Measurements from ENCODE around the gene SLC35F1.
"Not testable (repeated sequence)": the region's sequence is repeated elsewhere in the genome, so short reads cannot be mapped to it uniquely, and the experiment has no call there.

Gene SLC35F1

DNA sequence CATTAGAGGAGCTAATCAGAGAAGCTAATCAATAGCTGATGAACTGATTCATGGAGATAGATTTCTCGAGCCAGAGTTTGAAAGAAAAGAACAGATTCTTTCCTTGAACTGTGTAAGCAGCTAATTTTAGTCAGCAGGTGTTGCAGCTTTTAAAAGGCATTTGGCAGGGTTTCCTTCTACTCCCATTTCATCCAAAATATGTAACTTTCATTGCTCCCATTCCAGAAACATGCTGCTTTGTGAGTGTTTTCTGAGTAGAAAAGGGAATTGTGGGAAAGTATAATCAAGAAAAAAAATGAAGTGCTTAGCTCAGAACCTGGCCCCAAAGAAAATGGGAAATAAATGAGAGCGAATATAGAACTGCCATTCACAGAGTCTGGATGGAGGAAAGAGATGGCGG, 20.8 kb downstream of the SLC35F1 start:
- no peak for DNase-seq (ENCODE audit: low read depth in 2 of 2)

GRCh38 chr6:117928833-117929232, 21.8 kb downstream of the SLC35F1 start:
- DNase-seq (ENCODE audit: low read depth in 2 of 2), result no peak

GRCh38 chr6:117929501-117929900, 22.4 kb downstream of the SLC35F1 start:
- no peak for DNase-seq (ENCODE audit: low read depth in 2 of 2)

DNA sequence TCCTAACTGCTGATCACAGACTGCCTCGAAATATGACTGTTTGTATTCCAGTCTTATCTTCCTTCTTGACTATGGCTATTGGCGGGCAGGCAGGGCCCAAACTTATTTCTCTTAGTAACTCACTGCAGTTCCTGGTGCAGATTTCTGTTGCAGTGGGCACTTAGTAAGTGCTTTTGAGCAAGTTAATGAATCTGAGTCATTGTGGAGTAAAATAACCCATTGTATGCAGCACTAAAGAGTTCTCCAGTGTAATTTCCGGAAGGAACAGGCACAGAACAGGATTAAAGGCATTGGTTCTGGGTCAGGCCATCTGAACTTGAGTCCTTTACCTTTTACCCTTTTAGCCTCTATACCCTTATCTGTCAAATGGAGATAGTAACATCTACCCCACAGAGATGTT, 23.6 kb downstream of the SLC35F1 start:
- DNase-seq (ENCODE audit: low read depth in 2 of 2), result no peak

GRCh38 chr6:117932001-117932400, 24.9 kb downstream of the SLC35F1 start:
- no peak for DNase-seq (ENCODE audit: low read depth in 2 of 2)

- no peak for DNase-seq (ENCODE audit: low read depth in 2 of 2)
These were observed 25.6 kb downstream of the SLC35F1 start for GRCh38 chr6:117932676-117933075.

DNA sequence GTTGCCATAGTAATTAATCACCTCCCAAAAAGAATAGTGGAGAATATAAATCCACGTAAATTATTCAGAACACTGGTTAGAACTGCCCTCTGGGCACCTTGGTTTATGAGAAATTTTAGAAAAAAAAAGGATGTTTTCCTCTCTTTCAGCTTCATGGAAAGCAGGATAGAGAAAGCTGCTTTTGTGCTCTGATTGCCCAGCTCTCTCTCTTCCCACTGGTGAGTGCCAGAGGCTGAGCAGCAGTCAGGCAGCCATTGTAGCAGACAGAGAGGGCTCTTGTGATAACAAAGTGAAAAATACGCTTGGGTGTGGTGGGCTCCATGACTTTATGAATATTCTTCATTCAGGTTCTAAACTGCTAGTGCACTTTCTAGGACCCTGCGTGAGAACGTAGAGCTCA, 26.4 kb downstream of the SLC35F1 start:
- no peak for DNase-seq (ENCODE audit: low read depth in 2 of 2)

GRCh38 chr6:117938311-117938995, 31.4 kb downstream of the SLC35F1 start:
- DNase-seq (ENCODE audit: low read depth in 2 of 2), result no peak

- no peak for DNase-seq (ENCODE audit: low read depth in 2 of 2)
These were observed 40.2 kb downstream of the SLC35F1 start for GRCh38 chr6:117947234-117947633.

GRCh38 chr6:117951783-117952182, 44.7 kb downstream of the SLC35F1 start:
- DNase-seq (ENCODE audit: low read depth in 2 of 2), result no peak

DNA sequence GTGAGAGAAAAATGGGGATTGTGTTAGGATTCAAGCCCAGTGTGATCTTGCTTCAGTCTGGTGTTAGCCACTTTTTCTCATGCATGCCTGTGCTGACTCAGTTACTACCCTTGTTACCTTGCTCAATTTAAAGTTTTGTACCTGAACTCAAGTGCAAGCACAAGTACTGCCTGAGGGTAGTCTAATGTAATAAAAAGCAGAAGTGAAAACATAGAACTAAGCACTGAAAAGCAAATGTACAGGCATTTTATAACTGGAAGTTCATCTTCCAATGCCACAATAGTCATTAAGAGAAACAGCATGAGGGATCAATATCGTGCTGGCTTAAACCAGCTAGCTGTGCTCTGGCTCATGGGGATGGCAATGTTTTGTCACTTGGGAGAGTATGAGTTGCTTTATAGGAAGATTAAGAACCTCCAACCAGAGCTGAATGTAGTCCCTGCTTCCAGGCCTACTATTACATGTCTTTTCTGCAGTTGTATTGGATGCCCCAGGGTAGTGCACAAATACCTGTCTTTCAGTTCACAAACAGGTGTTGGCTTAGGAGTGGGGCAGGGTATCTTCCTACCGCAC, 48.7 kb downstream of the SLC35F1 start:
- no peak for DNase-seq (ENCODE audit: low read depth in 2 of 2)

DNA sequence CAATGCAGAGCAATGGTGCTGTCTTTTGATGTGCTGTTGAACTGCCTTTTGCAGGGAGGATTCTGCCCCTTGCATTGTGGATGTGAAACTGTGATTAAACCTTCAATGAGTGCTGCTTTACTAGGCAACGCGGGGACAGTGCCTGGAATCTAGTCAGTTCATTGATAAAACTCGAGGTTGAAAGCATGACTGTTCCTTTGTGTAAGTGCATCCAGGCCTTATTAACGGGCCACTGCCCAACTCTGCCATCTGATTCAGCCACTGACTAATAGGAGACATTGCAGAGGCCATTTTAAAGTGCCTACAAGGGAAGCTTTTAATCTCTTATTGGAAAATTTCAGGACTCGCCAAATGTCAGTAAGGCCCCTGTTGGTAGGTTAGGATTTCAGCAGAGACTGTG, 49.3 kb downstream of the SLC35F1 start:
- DNase-seq (ENCODE audit: low read depth in 2 of 2), result no peak

GRCh38 chr6:117958536-117958935, 51.5 kb downstream of the SLC35F1 start:
- no peak for DNase-seq (ENCODE audit: low read depth in 2 of 2)

- no peak for DNase-seq (ENCODE audit: low read depth in 2 of 2)
These were observed 53.8 kb downstream of the SLC35F1 start for GRCh38 chr6:117960877-117961276.

- DNase-seq (ENCODE audit: low read depth in 2 of 2), result no peak
These were observed 54.2 kb downstream of the SLC35F1 start for GRCh38 chr6:117961301-117961700.

DNA sequence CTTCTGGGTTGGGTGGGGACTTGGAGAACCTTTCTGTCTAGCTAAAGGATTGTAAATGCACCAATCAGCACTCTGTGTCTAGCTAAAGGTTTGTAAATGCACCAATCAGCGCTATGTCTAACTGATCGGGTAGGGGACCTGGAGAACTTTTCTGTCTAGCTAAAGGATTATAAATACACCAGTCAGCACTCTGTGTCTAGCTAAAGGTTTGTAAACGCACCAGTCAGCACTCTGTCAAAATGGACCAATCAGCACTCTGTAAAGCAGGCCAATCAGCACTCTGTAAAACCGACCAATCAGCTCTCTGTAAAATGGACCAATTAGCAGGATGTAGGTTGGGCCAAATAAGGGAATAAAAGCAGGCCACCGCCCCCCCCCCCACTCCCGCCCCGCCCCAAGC, 58.7 kb downstream of the SLC35F1 start:
- DNase-seq (ENCODE audit: low read depth in 2 of 2), result not testable (repeated sequence)

GRCh38 chr6:117971637-117972036, 64.6 kb downstream of the SLC35F1 start:
- no peak for DNase-seq (ENCODE audit: low read depth in 2 of 2)

GRCh38 chr6:117974914-117975627, 68.0 kb downstream of the SLC35F1 start:
- DNase-seq (ENCODE audit: low read depth in 2 of 2), result no peak

GRCh38 chr6:117976030-117976651, 69.1 kb downstream of the SLC35F1 start:
- no peak for DNase-seq (ENCODE audit: low read depth in 2 of 2)

- no peak for DNase-seq (ENCODE audit: low read depth in 2 of 2)
These were observed 78.9 kb downstream of the SLC35F1 start for GRCh38 chr6:117985916-117986315.

GRCh38 chr6:117986396-117986795, 79.3 kb downstream of the SLC35F1 start:
- no peak for DNase-seq (ENCODE audit: low read depth in 2 of 2)

DNA sequence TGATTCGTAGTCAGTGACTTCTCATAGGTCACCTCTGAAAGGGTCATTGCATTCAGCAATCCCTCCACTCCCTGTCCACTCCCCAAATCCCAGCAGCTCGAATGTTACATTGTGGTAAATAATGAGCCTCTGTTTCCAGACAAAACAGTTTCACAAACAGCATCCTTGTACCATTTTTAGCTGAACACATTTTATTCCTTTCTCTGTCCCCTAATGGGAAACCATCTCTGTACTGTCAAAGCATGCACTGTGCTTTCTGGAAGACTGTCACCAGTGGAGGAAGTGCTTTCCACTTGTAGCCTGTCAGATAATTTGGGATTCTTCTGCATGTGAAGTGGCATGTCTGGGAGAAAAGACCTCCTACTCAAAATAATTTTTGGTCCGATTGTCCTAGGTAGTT, 82.0 kb downstream of the SLC35F1 start:
- no peak for DNase-seq (ENCODE audit: low read depth in 2 of 2)

GRCh38 chr6:117990151-117990550, 83.1 kb downstream of the SLC35F1 start:
- DNase-seq (ENCODE audit: low read depth in 2 of 2), result no peak

All from stimulated activated CD4-positive, alpha-beta T cell treated with anti-CD3 and anti-CD28 coated beads, Interleukin-12 subunit alpha, Interleukin-12 subunit beta, amount 100 ng/mL, for 24 hours (primary cell).